ENCODE data around the gene NFKBIE. TPM values are rescaled to one million over a fixed set of nuclear protein-coding genes. Genes with fewer than 3 reads are reported as not detected.
A peak's percentile ranks its signal among the peaks of the same experiment; 100 is the strongest.

Gene NFKBIE
- total and polyA plus RNA-seq, 2 experiments from 2014 or later, result 14.6 to 25.9 TPM

GRCh38 chr6:44219815-44220784 lies 45.3 kb downstream of the NFKBIE start:
- peak overlapping the region; percentile 66; the same call in 1 of the 2 replicates for H3K4me2 ChIP-seq
- H3K4me1 Mint-ChIP-seq, result peaks cover 64% of the 10 kb centered on the region
- H3K27ac Mint-ChIP-seq, result peak overlapping the region; percentile 93
- TF ChIP-seq CTCF (conservative IDR thresholded peaks at IDR 0.05; ENCODE audit: low read depth in 2 of 2) (peak in 1 of 2 experiments; percentile 17; a peak in 1 of 4 replicates), ZNF462 (CRISPR knock-in tag; IDR thresholded peaks at IDR 0.05) (0 out of 2 replicates have a peak, but pooled peaks have one; percentile 15), POLR2AphosphoS5 (IDR thresholded peaks at IDR 0.05; ENCODE audit: low read depth) (no peak)
- H3K27me3 ChIP-seq (ENCODE audit: insufficient read depth), result no peaks in the 10 kb centered on the region
- H3F3A ChIP-seq (replicated peaks; ENCODE audit: low read depth), result peaks cover 45% of the 10 kb centered on the region
- peaks cover 13% of the 10 kb centered on the region; the same call in 2 of the 3 replicates for H3K36me3 Mint-ChIP-seq (ENCODE audit: low read depth)
- peaks cover 10% of the 10 kb centered on the region for H4K20me1 ChIP-seq (replicated peaks; ENCODE audit: insufficient read depth)
- H3K27me3 Mint-ChIP-seq (ENCODE audit: insufficient read depth, low read depth, poor library complexity), result peaks cover 28% of the 10 kb centered on the region
- peak overlapping the region; percentile 41 for H3K4me3 ChIP-seq
- H2AFZ ChIP-seq, result no peak overlapping the region
- no peaks in the 10 kb centered on the region for H3K9me3 Mint-ChIP-seq
- ATAC-seq (no peak), DNase-seq (ENCODE audit: low spot score) (no peak)
- H3K4me3 Mint-ChIP-seq, result peak overlapping the region; percentile 82
- H3K9me2 ChIP-seq (ENCODE audit: insufficient read depth), result no peaks in the 10 kb centered on the region
- peak overlapping the region; percentile 95 for H3K27ac ChIP-seq (ENCODE audit: low read depth)
- H3K36me3 ChIP-seq (ENCODE audit: insufficient read depth), result no peaks in the 10 kb centered on the region
- H3K79me2 ChIP-seq (replicated peaks; ENCODE audit: insufficient read depth), result peaks cover 16% of the 10 kb centered on the region
- peaks cover 58% of the 10 kb centered on the region for H3K4me1 ChIP-seq (ENCODE audit: insufficient read depth)

Data from GM23338 (cell line).